Psoas muscle (tissue), 8 donors: ENCODE data around the gene EMCN. TPM values are rescaled to one million over a fixed set of nuclear protein-coding genes. Genes with fewer than 3 reads are reported as not detected.
"Not testable (repeated sequence)": the region's sequence is repeated elsewhere in the genome, so short reads cannot be mapped to it uniquely, and the experiment has no call there.

Source experiments
- ATAC-seq, 4 donors: fragments of 200-7000 bp; cut with Tn5 transposase; one replicate each; pipeline ENCODE4 v1.9.1; 2020; ENCODE audit warnings: moderate library complexity in 3 of 4, mild to moderate bottlenecking in 2 of 4
- DNase-seq, 2 donors: peaks; one replicate each; pipeline ENCODE4 v3.0.0-alpha.2; 2020
- H3K27ac ChIP-seq: fragments of 200-600 bp; one replicate; pipeline ENCODE4 v1.8.0; 2022
- H3K27me3 ChIP-seq, 3 donors: fragments of 200-600 bp in 1 of 3; one replicate each; pipeline versions ENCODE4 v1.6.1 to v1.8.0; 2013 to 2022; ENCODE audit warnings: low read length in 2 of 3, mild to moderate bottlenecking in 2 of 3, moderate library complexity in 1 of 3; ENCODE audit not compliant: insufficient read depth in 3 of 3
- H3K36me3 ChIP-seq, 2 donors: fragments of 200-600 bp in 1 of 2; one replicate each; pipeline versions ENCODE4 v1.6.1 to v1.8.0; 2013 to 2022; ENCODE audit warnings: low read depth in 1 of 2, mild to moderate bottlenecking in 1 of 2, moderate library complexity in 1 of 2; ENCODE audit not compliant: insufficient read depth in 1 of 2
- H3K4me1 ChIP-seq: fragments of 200-600 bp; one replicate; pipeline ENCODE4 v1.8.0; 2022
- H3K4me3 ChIP-seq: fragments of 200-600 bp; one replicate; pipeline ENCODE4 v1.8.0; 2022; ENCODE audit warnings: mild to moderate bottlenecking
- H3K9me3 ChIP-seq: fragments of 200-600 bp; one replicate; pipeline ENCODE4 v1.8.0; 2022
- CTCF ChIP-seq: fragments of 200-600 bp; IDR thresholded peaks from one replicate; pipeline ENCODE4 v1.8.0; 2022; ENCODE audit warnings: antibody characterized with exemption
- WGBS, 3 donors: extraction: QIAGEN DNeasy Blood & Tissue Kit; methylation state at CpG; one replicate each; pipeline versions ENCODE4 v1.1.6 to v1.1.7; 2013; 5-methylcytosine and 5-hydroxymethylcytosine counted together
- intact Hi-C, 2 donors: fragments of 100-400 bp; cut with DNase I; formaldehyde crosslinking; loops; one replicate each; pipeline versions ENCODE4 v1.11.0 to v1.14.2; 2022
- polyA plus RNA-seq, 3 donors: library from polyadenylated mRNA; stranded (reverse); fragments of 200-250 nt; gene quantifications; one replicate each; pipeline ENCODE4 v1.2.3, GENCODE V29; 2013
- total RNA-seq, 4 donors: library from RNA; stranded (reverse); fragmentation: NEBNext Ultra II Directional in 2 of 4; extraction: Animal tissue kit (Norgen Biotek cat#: 25700) in 2 of 4; gene quantifications; one replicate each; pipeline versions ENCODE4 v1.2.1 to v1.2.4, GENCODE V29; 2021 to 2023
- donor health status: healthy with polysubstance abuse.
- donor health status: DM: no; HTN: no; CAD: no; lungs with moderate emphysema.
- donor health status: Bipolar disorder and iron deficiency.
- donor health status: healthy.
- donor health status: DM: yes; HTN: yes; CAD: no.
- donor health status: DM: no; HTN: no; CAD: no.
- donor health status: DM: no; HTN: no; CAD: no.
- donor health status: DM: yes; HTN: yes; CAD: no.

The EMCN gene
- total and polyA plus RNA-seq, 7 donors = 7.8 to 25.0 (median 10.8) TPM

DNA sequence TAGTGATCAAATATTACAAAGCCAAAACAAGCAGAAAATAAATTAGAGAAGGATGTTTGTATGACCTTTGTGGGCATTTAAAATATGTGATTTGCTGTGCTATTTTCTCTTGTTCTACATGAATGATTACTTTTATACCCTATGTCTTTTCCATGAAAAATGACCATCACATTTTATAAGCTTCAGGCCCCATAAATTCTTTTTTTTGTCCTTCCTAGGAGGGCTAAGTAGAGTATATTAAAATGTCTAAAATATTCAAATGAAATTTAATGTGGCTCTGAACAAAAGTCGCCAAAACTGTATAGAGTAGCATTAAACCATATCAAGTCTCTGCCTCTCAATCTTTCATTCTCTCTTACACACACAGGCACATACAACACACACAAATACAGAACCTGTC lies 15.9 kb upstream of the EMCN start:
- WGBS, 3 donors = 74 to 81% (median 76%) methylated on average over 1 of the region's 1 CpG
- intact Hi-C loops = no loop called here
- no peak for TF ChIP-seq CTCF

DNA sequence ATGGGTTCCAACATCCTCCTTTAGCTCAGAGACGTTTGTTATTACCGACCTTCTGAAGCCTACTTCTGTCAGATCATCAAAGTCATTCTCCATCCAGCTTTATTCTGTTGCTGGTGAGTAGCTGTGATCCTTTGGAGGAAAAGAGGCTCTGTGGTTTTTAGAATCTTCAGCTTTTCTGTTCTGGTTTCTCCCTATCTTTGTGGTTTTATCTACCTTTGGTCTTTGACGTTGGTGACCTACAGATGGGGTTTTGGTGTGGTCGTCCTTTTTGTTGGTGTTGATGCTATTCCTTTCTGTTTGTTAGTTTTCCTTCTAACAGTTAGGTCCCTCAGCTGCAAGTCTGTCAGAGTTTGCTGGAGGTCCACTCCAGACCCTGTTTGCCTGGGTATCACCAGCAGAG lies 12.3 kb upstream of the EMCN start:
- H3K4me1 ChIP-seq, H3K36me3 ChIP-seq, H3K27me3 ChIP-seq, ATAC-seq, H3K9me3 ChIP-seq, H3K4me3 ChIP-seq, intact Hi-C loops, H3K27ac ChIP-seq, DNase-seq: not testable (repeated sequence)
- WGBS, 3 donors = 90 to 95% (median 92%) methylated on average over 4 of the region's 4 CpGs

More for the DNA sequence above, 15.9 kb upstream of the EMCN start:
- Histone ChIP-seq H3K27me3 (no peaks in the 10 kb centered on the region), H3K4me3 (no peak overlapping the region), H3K9me3 (peaks cover 4% of the 10 kb centered on the region), H3K4me1 (no peaks in the 10 kb centered on the region), H3K27ac (no peak overlapping the region), H3K36me3 (no peaks in the 10 kb centered on the region)
- no peak for ATAC-seq
- DNase-seq = no peak

- DNase-seq = no peak
- WGBS, 3 donors = 64 to 78% (median 64%) methylated on average over 1 of the region's 1 CpG
Observed at GRCh38 chr4:100525686-100526085, 7.9 kb upstream of the EMCN start.

GRCh38 chr4:100519205-100519604 lies 1.4 kb upstream of the EMCN start:
- Histone ChIP-seq H3K9me3 (no peaks in the 10 kb centered on the region), H3K4me1 (no peaks in the 10 kb centered on the region), H3K4me3 (no peak overlapping the region), H3K36me3 (no peaks in the 10 kb centered on the region), H3K27me3 (no peaks in the 10 kb centered on the region), H3K27ac (peak overlapping the region; percentile 44)
- DNase-seq (no peak), ATAC-seq (peak in 1 of 4 donors; percentile 23)
- TF ChIP-seq CTCF = no peak
- intact Hi-C loops = loop anchor here in 1 of 2 donors (5.0 to 10.0 kb wide), 2 partner anchors 73 to 216 kb away; no protein-coding TSS in a partner anchor
- 24 to 33% (median 32%) methylated on average over 2 of the region's 2 CpGs for WGBS, 3 donors

More at GRCh38 chr4:100525686-100526085, 7.9 kb upstream of the EMCN start:
- intact Hi-C loops = no loop called here
- no peaks in the 10 kb centered on the region for H3K4me1 ChIP-seq
- H3K27ac ChIP-seq = peak overlapping the region; percentile 16
- no peak overlapping the region for H3K4me3 ChIP-seq
- no peaks in the 10 kb centered on the region for H3K36me3 ChIP-seq
- H3K9me3 ChIP-seq = peaks cover 4% of the 10 kb centered on the region
- no peaks in the 10 kb centered on the region for H3K27me3 ChIP-seq
- no peak for ATAC-seq
- TF ChIP-seq CTCF = no peak

DNA sequence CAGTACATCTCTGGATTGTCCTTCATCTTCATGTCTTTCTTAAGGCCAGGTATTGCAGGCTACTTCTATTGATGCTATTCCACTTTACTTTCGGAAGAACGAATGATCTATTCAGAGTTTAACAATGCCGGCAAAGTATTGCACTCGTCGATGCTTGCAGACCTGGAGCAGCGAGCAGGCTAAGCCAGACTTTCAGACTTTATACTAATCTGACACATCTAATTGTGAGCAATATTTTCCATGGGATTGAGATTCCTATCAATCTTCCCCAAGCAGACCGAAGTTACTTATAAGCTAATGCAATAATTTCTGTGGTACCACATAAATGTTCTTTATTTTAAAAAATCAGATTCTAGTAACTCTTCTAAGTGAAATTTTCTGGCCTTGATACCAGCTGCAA lies 1.6 kb downstream of the EMCN start:
- ATAC-seq = no peak
- WGBS, 3 donors = 59 to 71% (median 69%) methylated on average over 7 of the region's 7 CpGs
- Histone ChIP-seq H3K36me3 (no peaks in the 10 kb centered on the region), H3K27me3 (no peaks in the 10 kb centered on the region), H3K27ac (peak overlapping the region; percentile 37), H3K4me3 (peak overlapping the region; percentile 61), H3K4me1 (no peaks in the 10 kb centered on the region), H3K9me3 (no peaks in the 10 kb centered on the region)
- intact Hi-C loops = loop anchor here in 1 of 2 donors (5.0 to 10.0 kb wide), 2 partner anchors 76 to 219 kb away; no protein-coding TSS in a partner anchor
- no peak for TF ChIP-seq CTCF
- DNase-seq = no peak
